SK-N-SH (cell line): Measurements from ENCODE around the gene MAGI2. TPM values are rescaled to one million over a fixed set of nuclear protein-coding genes. Genes with fewer than 3 reads are reported as not detected.

ENCODE experiments used
- CTCF ChIA-PET: fragments of 300-600, 350-600 bp; formaldehyde crosslinking; extraction: SDS; loops from one replicate; lab custom pipeline; 2021; lab: Yijun Ruan, JAX
- POLR2A ChIA-PET: fragments of 350-600 bp; sonication (Branson Sonifier 250); formaldehyde crosslinking; extraction: SDS; loops from one replicate; lab custom pipeline; 2020; ENCODE audit warnings: antibody characterized with exemption, inconsistent platforms; lab: Yijun Ruan, JAX
- DNase-seq: peaks from one replicate; pipeline ENCODE4 v3.0.0; 2012
- H2AFZ ChIP-seq: fragments of 200-600 bp; sonication (generic); 2 replicates; pipeline ENCODE4 v1.8.1; 2016; ENCODE audit warnings: antibody characterized with exemption, mild to moderate bottlenecking, low read depth
- H3F3A ChIP-seq: fragments of 200-600 bp; sonication (generic); replicated peaks from 2 replicates; pipeline ENCODE3; 2016; ENCODE audit warnings: antibody characterized with exemption, mild to moderate bottlenecking; ENCODE audit not compliant: insufficient read depth
- H3K27ac ChIP-seq, 2 experiments: fragments of 200-500 bp in 1 of 2; fragments of 200-600 bp in 1 of 2; sonication (Bioruptor generic) in 1 of 2; sonication (generic), shearing (Covaris generic) in 1 of 2; 2 replicates each; pipeline versions ENCODE4 v1.5.1 to v1.6.1; 2014 to 2016; ENCODE audit warnings: low read depth in 2 of 2, inconsistent platforms in 1 of 2, low read length in 1 of 2, mild to moderate bottlenecking in 1 of 2, mixed read lengths in 1 of 2
- H3K27me3 ChIP-seq: fragments of 200-600 bp; sonication (generic), shearing (Covaris generic); 2 replicates; pipeline ENCODE4 v1.6.1; 2016; ENCODE audit warnings: mixed run types; ENCODE audit not compliant: insufficient read depth
- H3K36me3 ChIP-seq, 2 experiments: fragments of 200-500 bp in 1 of 2; fragments of 200-600 bp in 1 of 2; sonication (Bioruptor generic) in 1 of 2; sonication (generic) in 1 of 2; replicated peaks in 1 of 2; 2 replicates each; pipeline versions ENCODE3 to v1.5.1; 2014 to 2016; ENCODE audit warnings: low read length in 1 of 2, mild to moderate bottlenecking in 1 of 2; ENCODE audit not compliant: insufficient read depth in 2 of 2, control insufficient read depth in 1 of 2
- H3K4me1 ChIP-seq, 2 experiments: fragments of 200-500 bp in 1 of 2; fragments of 200-600 bp in 1 of 2; sonication (Bioruptor generic) in 1 of 2; sonication (generic), shearing (Covaris generic) in 1 of 2; 2 replicates each; pipeline versions ENCODE4 v1.5.1 to v1.6.1; 2014 to 2016; ENCODE audit warnings: low read depth in 1 of 2, low read length in 1 of 2, mixed run types in 1 of 2; ENCODE audit not compliant: insufficient read depth in 2 of 2, control insufficient read depth in 1 of 2
- H3K4me2 ChIP-seq: fragments of 200-600 bp; sonication (generic), shearing (Covaris generic); 2 replicates; pipeline ENCODE4 v1.6.1; 2017; ENCODE audit warnings: mixed run types
- H3K4me3 ChIP-seq, 2 experiments: fragments of 200-500 bp in 1 of 2; fragments of 200-600 bp in 1 of 2; sonication (Bioruptor generic) in 1 of 2; sonication (generic), shearing (Covaris generic) in 1 of 2; 2 replicates each; pipeline versions ENCODE4 v1.5.1 to v1.8.1; 2014 to 2016; ENCODE audit warnings: low read depth in 2 of 2, inconsistent platforms in 1 of 2, low read length in 1 of 2, mild to moderate bottlenecking in 1 of 2, mixed read lengths in 1 of 2, moderate library complexity in 1 of 2
- H3K79me2 ChIP-seq: fragments of 200-600 bp; sonication (generic); 2 replicates; pipeline ENCODE4 v1.8.1; 2017; ENCODE audit warnings: mild to moderate bottlenecking; ENCODE audit not compliant: insufficient read depth
- H3K9ac ChIP-seq: fragments of 200-600 bp; sonication (generic); 2 replicates; pipeline ENCODE4 v1.6.1; 2017; ENCODE audit warnings: mixed run types
- H3K9me2 ChIP-seq: fragments of 200-600 bp; sonication (generic); 2 replicates; pipeline ENCODE4 v1.6.1; 2017; ENCODE audit warnings: mixed run types
- H3K9me3 ChIP-seq: fragments of 200-600 bp; sonication (generic); 2 replicates; pipeline ENCODE4 v1.6.1; 2017; ENCODE audit warnings: mixed run types, mild to moderate bottlenecking, moderate library complexity
- H4K20me1 ChIP-seq: fragments of 200-600 bp; sonication (generic); 2 replicates; pipeline ENCODE4 v1.6.1; 2017; ENCODE audit warnings: mild to moderate bottlenecking, mixed run types; ENCODE audit not compliant: insufficient read depth
- CTCF ChIP-seq: fragments of 200-600 bp; sonication (generic); IDR thresholded peaks from 2 replicates; pipeline ENCODE4 v1.6.1; 2017; ENCODE audit warnings: antibody characterized with exemption, mild to moderate bottlenecking, moderate library complexity
- EZH2phosphoT487 ChIP-seq: fragments of 200-600 bp; sonication (generic); IDR thresholded peaks from 2 replicates; pipeline ENCODE4 v1.6.1; 2017; ENCODE audit warnings: low read depth, mixed run types, mild to moderate bottlenecking, antibody characterized with exemption, moderate library complexity, borderline replicate concordance
- JUND ChIP-seq: IDR thresholded peaks from 2 replicates; pipeline ENCODE4 v1.4.0; 2012
- MAX ChIP-seq: IDR thresholded peaks from 2 replicates; pipeline ENCODE4 v1.4.0; 2012; ENCODE audit warnings: low read depth
- NFIC ChIP-seq: IDR thresholded peaks from 2 replicates; pipeline ENCODE4 v1.4.0; 2012; ENCODE audit warnings: borderline replicate concordance
- PBX3 ChIP-seq: IDR thresholded peaks from 2 replicates; pipeline ENCODE4; 2012
- RCOR1 ChIP-seq: fragments of 150-350 bp; IDR thresholded peaks from 2 replicates; pipeline ENCODE4 v1.6.1; 2017; ENCODE audit warnings: antibody characterized with exemption, low read length
- REST ChIP-seq: IDR thresholded peaks from 2 replicates; pipeline ENCODE4 v1.6.1; 2012; ENCODE audit warnings: mild to moderate bottlenecking, low read depth, low read length, moderate library complexity
- RXRA ChIP-seq: IDR thresholded peaks from 2 replicates; pipeline ENCODE4 v1.4.0; 2012; ENCODE audit warnings: low read depth, mild to moderate bottlenecking, borderline replicate concordance
- SIN3A ChIP-seq: IDR thresholded peaks from 2 replicates; pipeline ENCODE4 v1.6.1; 2012; ENCODE audit warnings: low read depth, mild to moderate bottlenecking, low read length, moderate library complexity, borderline replicate concordance
- SMC3 ChIP-seq: IDR thresholded peaks from 2 replicates; pipeline ENCODE4 v1.6.1; 2012; ENCODE audit warnings: low read depth, low read length, improper control_type of control experiment
- TAF1 ChIP-seq: IDR thresholded peaks from 2 replicates; pipeline ENCODE4 v1.6.1; 2012; ENCODE audit warnings: low read depth, mild to moderate bottlenecking, low read length, moderate library complexity, borderline replicate concordance
- TCF12 ChIP-seq: IDR thresholded peaks from 2 replicates; pipeline ENCODE4 v1.4.0; 2012
- WGBS: methylation state at CpG from one replicate; pipeline ENCODE4 v1.1.6; 2017; ENCODE audit warnings: low lambda C conversion rate; 5-methylcytosine and 5-hydroxymethylcytosine counted together
- polyA plus RNA-seq, 3 experiments: library from polyadenylated mRNA; depleted of rRNA; stranded (reverse); fragments of >200 nt; gene quantifications; 2 replicates each; pipeline ENCODE4 v1.2.3, GENCODE V29; 2012

MAGI2 gene
- polyA plus RNA-seq, 1 of the 3 experiments (the other 2 are of a cell fraction) = 1.1 TPM

GRCh38 chr7:78350926-78351325 lies 1102.5 kb downstream of the MAGI2 start:
- H2AFZ ChIP-seq = no peak overlapping the region
- H3K27ac ChIP-seq = no peak overlapping the region
- no peaks in the 10 kb centered on the region for H3K9me2 ChIP-seq
- H3K4me2 ChIP-seq = no peak overlapping the region
- H3F3A ChIP-seq = no peaks in the 10 kb centered on the region
- H3K9ac ChIP-seq = no peak overlapping the region
- no peaks in the 10 kb centered on the region for H3K27me3 ChIP-seq
- DNase-seq = no peak
- peaks cover 0 to 2% of the 10 kb centered on the region in 2 experiments; a peak in 2 of 4 replicates for H3K4me1 ChIP-seq
- no peaks in the 10 kb centered on the region for H4K20me1 ChIP-seq
- H3K36me3 ChIP-seq = no peaks in the 10 kb centered on the region
- no peaks in the 10 kb centered on the region for H3K79me2 ChIP-seq
- CTCF ChIA-PET = interaction anchor here (0.6 to 1.3 kb wide), 3 partner anchors 9 to 31 kb away, joined by 3 read pairs; no protein-coding TSS in a partner anchor
- POLR2A ChIA-PET = no interaction called here
- no peak for TF ChIP-seq PBX3
- TF ChIP-seq TCF12 = no peak
- TF ChIP-seq MAX = no peak
- TF ChIP-seq SMC3 = no peak
- TF ChIP-seq JUND = no peak
- TF ChIP-seq RCOR1 = no peak
- WGBS = 66% methylated on average over 3 of the region's 3 CpGs
- no peaks in the 10 kb centered on the region for H3K9me3 ChIP-seq
- no peak overlapping the region for H3K4me3 ChIP-seq

GRCh38 chr7:78350391-78350790 lies 1103.1 kb downstream of the MAGI2 start:
- Histone ChIP-seq H3K27ac (no peak overlapping the region), H3K4me1 (peaks cover 0 to 7% of the 10 kb centered on the region in 2 experiments; a peak in 2 of 4 replicates), H3K4me2 (no peak overlapping the region), H3K36me3 (no peaks in the 10 kb centered on the region), H3K27me3 (no peaks in the 10 kb centered on the region), H3K79me2 (no peaks in the 10 kb centered on the region), H2AFZ (no peak overlapping the region), H3F3A (no peaks in the 10 kb centered on the region), H3K9ac (no peak overlapping the region), H3K9me2 (no peaks in the 10 kb centered on the region), H4K20me1 (no peaks in the 10 kb centered on the region), H3K9me3 (no peaks in the 10 kb centered on the region), H3K4me3 (no peak overlapping the region)
- TF ChIP-seq CTCF (no peak), EZH2phosphoT487 (no peak), NFIC (no peak), SIN3A (no peak), RXRA (no peak), TAF1 (no peak), REST (no peak)
- DNase-seq = no peak
- ChIA-PET CTCF (interaction anchor here (0.6 kb wide), 2 partner anchors 9 to 26 kb away, joined by 3 read pairs; no protein-coding TSS in a partner anchor), POLR2A (no interaction called here)
- WGBS = 74% methylated on average over 1 of the region's 1 CpG
